K562 (cell line): ENCODE results near the gene MACROD2. TPM values are rescaled to one million over a fixed set of nuclear protein-coding genes. Genes with fewer than 3 reads are reported as not detected.

ENCODE experiments used
- ATAC-seq: fragments of 200-7000 bp; cut with Tn5 transposase; 3 replicates; pipeline ENCODE4 v1.9.1; 2020; ENCODE audit warnings: moderate library complexity
- BruUV-seq: library from RNA; stranded (reverse); fragments of 400-500 nt; replicated peaks from 2 replicates; lab custom pipeline; 2021; lab: Mats Ljungman, UMichigan
- CTCF ChIA-PET: fragments of 300-600 bp; formaldehyde crosslinking; extraction: SDS; loops from one replicate; lab custom pipeline; 2021; ENCODE audit warnings: low intra/inter-chr PET ratio; lab: Yijun Ruan, JAX
- POLR2A ChIA-PET: fragments of 300-600, 350-650 bp; sonication (Branson Sonifier 250); formaldehyde crosslinking; extraction: SDS; loops from one replicate; lab custom pipeline; 2021; ENCODE audit warnings: antibody characterized with exemption, inconsistent platforms; lab: Yijun Ruan, JAX
- DNase-seq, 4 experiments: peaks; one replicate each; pipeline versions ENCODE4 v3.0.0 to v3.0.0-alpha.2; 2011 to 2018; ENCODE audit warnings: low spot score in 3 of 4, mixed read lengths in 3 of 4; ENCODE audit errors: extremely low read depth in 1 of 4
- FAIRE-seq: peaks from 2 replicates; lab custom pipeline; 2011; peaks lifted over from hg19 to GRCh38; lab: Jason Lieb, UNC
- H2AFZ ChIP-seq: 2 replicates; pipeline ENCODE4 v1.6.0; 2011; ENCODE audit warnings: low read depth, low read length, control low read depth, inconsistent platforms
- H3K27ac ChIP-seq: fragments of 200-600 bp; 3 replicates; pipeline ENCODE4 v1.8.0; 2011; ENCODE audit warnings: low read depth, mild to moderate bottlenecking, control low read depth, inconsistent platforms, low read length, moderate library complexity, mixed read lengths; ENCODE audit errors: extremely low read depth
- H3K27me3 ChIP-seq, 2 experiments: fragments of 300-600 bp in 1 of 2; 2 replicates in 1 of 2; 3 replicates in 1 of 2; pipeline versions ENCODE4 v1.6.0 to v1.8.0; 2011; ENCODE audit warnings: inconsistent platforms in 2 of 2, low read length in 2 of 2, mild to moderate bottlenecking in 1 of 2, mixed read lengths in 1 of 2, moderate library complexity in 1 of 2; ENCODE audit not compliant: control insufficient read depth in 2 of 2, insufficient read depth in 2 of 2
- H3K36me3 ChIP-seq: fragments of 300-600 bp; 3 replicates; pipeline ENCODE4 v1.8.0; 2011; ENCODE audit warnings: mild to moderate bottlenecking, low read length, inconsistent platforms; ENCODE audit not compliant: control insufficient read depth, insufficient read depth
- H3K4me1 ChIP-seq, 2 experiments: fragments of 200-600 bp in 1 of 2; replicated peaks in 1 of 2; 2 replicates in 1 of 2; 3 replicates in 1 of 2; pipeline versions ENCODE4 v1.5.1 to v1.8.0; 2011; ENCODE audit warnings: inconsistent platforms in 2 of 2, low read length in 2 of 2, mild to moderate bottlenecking in 1 of 2, mixed read lengths in 1 of 2, moderate library complexity in 1 of 2; ENCODE audit not compliant: control insufficient read depth in 2 of 2, insufficient read depth in 2 of 2
- H3K4me2 ChIP-seq: 2 replicates; pipeline ENCODE4 v1.6.1; 2011; ENCODE audit warnings: low read length, control low read depth, inconsistent platforms, mixed read lengths; ENCODE audit not compliant: insufficient read depth
- H3K4me3 ChIP-seq: fragments of 200-600 bp; sonication (generic), shearing (Covaris generic); 2 replicates; pipeline ENCODE4 v1.5.1; 2016; ENCODE audit warnings: control low read depth, inconsistent platforms
- H3K79me2 ChIP-seq: fragments of 200-600 bp; 3 replicates; pipeline ENCODE4 v1.8.0; 2011; ENCODE audit warnings: low read length, inconsistent platforms; ENCODE audit not compliant: control insufficient read depth, insufficient read depth
- H3K9ac ChIP-seq, 2 experiments: 2 replicates each; pipeline versions ENCODE4 v1.6.0 to v1.6.1; 2011; ENCODE audit warnings: low read depth in 2 of 2, low read length in 2 of 2, control low read depth in 1 of 2, inconsistent platforms in 1 of 2, mild to moderate bottlenecking in 1 of 2, mixed read lengths in 1 of 2; ENCODE audit not compliant: insufficient read depth in 1 of 2
- H3K9me1 ChIP-seq: one replicate; pipeline ENCODE4 v1.6.0; 2011; ENCODE audit warnings: inconsistent platforms, mild to moderate bottlenecking, low read length, moderate library complexity; ENCODE audit not compliant: control insufficient read depth, insufficient read depth
- H3K9me3 ChIP-seq: replicated peaks from 2 replicates; pipeline ENCODE4 v1.5.1; 2011; ENCODE audit warnings: low read depth, low read length, inconsistent platforms; ENCODE audit not compliant: control insufficient read depth, insufficient read depth
- H4K20me1 ChIP-seq: replicated peaks from 2 replicates; pipeline ENCODE4 v1.6.1; 2011; ENCODE audit warnings: low read length, inconsistent platforms, mixed read lengths; ENCODE audit not compliant: control insufficient read depth, insufficient read depth
- CREBBP ChIP-seq: IDR thresholded peaks from one replicate; pipeline ENCODE4 v1.6.1; 2012; ENCODE audit warnings: low read depth, mild to moderate bottlenecking, control low read depth, inconsistent platforms, low read length
- ESRRB ChIP-seq: fragments of 250-450 bp; sonication (Bioruptor Pico); IDR thresholded peaks from 2 replicates; pipeline ENCODE4 v1.5.0; 2020; ENCODE audit warnings: mild to moderate bottlenecking, moderate library complexity, borderline replicate concordance
- GABPB1 ChIP-seq: sonication (generic); formaldehyde crosslinking; IDR thresholded peaks from 2 replicates; pipeline ENCODE4 v1.8.0; 2022; ENCODE audit warnings: mild to moderate bottlenecking, missing genetic modification reagents
- L3MBTL2 ChIP-seq: fragments of 450-650 bp; IDR thresholded peaks from 2 replicates; pipeline ENCODE4 v1.6.1; 2016; ENCODE audit warnings: mild to moderate bottlenecking, moderate library complexity
- NCOA1 ChIP-seq: fragments of 450-650 bp; IDR thresholded peaks from 2 replicates; pipeline ENCODE4 v1.6.1; 2016; ENCODE audit warnings: low read depth
- NUFIP1 ChIP-seq: fragments of 450-650 bp; IDR thresholded peaks from 2 replicates; pipeline ENCODE4 v1.6.1; 2018; ENCODE audit not compliant: partially characterized antibody
- PPARD ChIP-seq: fragments of 250-450 bp; sonication (Bioruptor Pico); IDR thresholded peaks from 2 replicates; pipeline ENCODE4 v1.8.0; 2022; ENCODE audit warnings: inconsistent platforms, mild to moderate bottlenecking, moderate library complexity
- SIX5 ChIP-seq, 2 experiments: IDR thresholded peaks; 2 replicates each; pipeline ENCODE4 v1.6.1; 2011; ENCODE audit warnings: low read length in 2 of 2, borderline replicate concordance in 1 of 2, low read depth in 1 of 2, mild to moderate bottlenecking in 1 of 2, moderate library complexity in 1 of 2; ENCODE audit not compliant: insufficient read depth in 1 of 2
- TFAM ChIP-seq: fragments of 250-450 bp; sonication (Bioruptor Pico); conservative IDR thresholded peaks from 2 replicates; pipeline ENCODE4 v1.5.0; 2021; ENCODE audit warnings: mild to moderate bottlenecking, moderate library complexity
- TSC22D4 ChIP-seq: fragments of 450-650 bp; IDR thresholded peaks from 2 replicates; pipeline ENCODE4 v1.6.1; 2016; ENCODE audit warnings: missing genetic modification characterization, missing biosample characterization, control low read depth
- WGBS: fragments of 100-300 bp; shearing (Covaris generic); methylation state at CpG from one replicate; pipeline ENCODE4 v1.1.6; 2016; ENCODE audit warnings: low coverage, mixed read lengths; ENCODE audit not compliant: insufficient coverage; ENCODE audit errors: missing lambda C conversion rate; 5-methylcytosine and 5-hydroxymethylcytosine counted together
- in situ Hi-C: fragments of 300-500 bp; cut with MboI; formaldehyde crosslinking; loops from 4 replicates; pipeline ENCODE4 v1.15.0; 2018; ENCODE audit warnings: inconsistent platforms, mixed read lengths
- intact Hi-C: fragments of 100-400 bp; cut with micrococcal nuclease; formaldehyde crosslinking; loops from 2 replicates; pipeline ENCODE4 v1.14.2; 2022
- polyA plus RNA-seq, 8 experiments: library from polyadenylated mRNA; depleted of rRNA in 4 of 8; stranded (reverse) in 5 of 8; unstranded in 3 of 8; fragments of >200 nt; fragmentation: Nextera tagmentation in 2 of 8; fragmentation: Illumina TruSeq in 1 of 8; extraction: Ambion mirVana in 2 of 8; extraction: Trizol in 1 of 8; gene quantifications; 2 replicates each; pipeline versions ENCODE4 v1.2.1 to v1.2.3, GENCODE V29; 2011 to 2014; ENCODE audit warnings: inconsistent platforms in 1 of 8, missing spikeins in 1 of 8
- total RNA-seq, 7 experiments: library from RNA; depleted of rRNA in 6 of 7; stranded (reverse); fragments of >200 nt in 6 of 7; fragmentation: Illumina TruSeq in 2 of 7; extraction: Trizol in 2 of 7; gene quantifications; 2 replicates each; pipeline versions ENCODE4 v1.2.1 to v1.2.3, GENCODE V29; 2011 to 2021; ENCODE audit warnings: low replicate concordance in 1 of 7
- TF ChIP-seq, protein P1 (sequence below): sonication (generic); formaldehyde crosslinking; IDR thresholded peaks from 2 replicates; pipeline ENCODE4 v1.8.0; 2022; ENCODE audit warnings: mild to moderate bottlenecking, missing genetic modification reagents
- TF ChIP-seq, protein P2 (sequence below): fragments of 250-450 bp; sonication (Bioruptor Pico); IDR thresholded peaks from 2 replicates; pipeline ENCODE4 v1.9.0; 2021; ENCODE audit warnings: mild to moderate bottlenecking, inconsistent platforms

MACROD2 gene
- total and polyA plus RNA-seq, 9 of the 15 experiments (the other 6 are each of a cell fraction or from before 2014, with no cell fraction given), result not detected

DNA sequence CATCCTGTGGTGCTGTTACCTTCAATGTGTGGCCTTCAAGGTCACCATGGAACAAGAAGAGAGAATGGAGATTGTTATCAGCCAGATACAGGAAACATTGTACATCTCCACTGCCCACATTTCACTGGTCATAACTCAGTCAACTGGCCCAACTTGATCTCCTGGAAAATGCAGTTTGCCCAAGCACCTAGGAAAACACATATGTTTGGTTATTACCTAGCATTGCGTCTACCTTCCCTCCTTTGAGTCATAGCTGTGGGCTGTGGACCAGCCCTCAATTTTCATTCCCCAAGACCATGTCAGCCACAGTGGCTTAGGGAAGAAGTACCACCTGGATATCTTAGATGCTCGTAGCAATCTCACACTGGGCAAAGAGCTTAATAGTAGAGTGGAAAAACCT lies 2064.5 kb downstream of the MACROD2 start (continued):
- TF ChIP-seq, protein P1, sequence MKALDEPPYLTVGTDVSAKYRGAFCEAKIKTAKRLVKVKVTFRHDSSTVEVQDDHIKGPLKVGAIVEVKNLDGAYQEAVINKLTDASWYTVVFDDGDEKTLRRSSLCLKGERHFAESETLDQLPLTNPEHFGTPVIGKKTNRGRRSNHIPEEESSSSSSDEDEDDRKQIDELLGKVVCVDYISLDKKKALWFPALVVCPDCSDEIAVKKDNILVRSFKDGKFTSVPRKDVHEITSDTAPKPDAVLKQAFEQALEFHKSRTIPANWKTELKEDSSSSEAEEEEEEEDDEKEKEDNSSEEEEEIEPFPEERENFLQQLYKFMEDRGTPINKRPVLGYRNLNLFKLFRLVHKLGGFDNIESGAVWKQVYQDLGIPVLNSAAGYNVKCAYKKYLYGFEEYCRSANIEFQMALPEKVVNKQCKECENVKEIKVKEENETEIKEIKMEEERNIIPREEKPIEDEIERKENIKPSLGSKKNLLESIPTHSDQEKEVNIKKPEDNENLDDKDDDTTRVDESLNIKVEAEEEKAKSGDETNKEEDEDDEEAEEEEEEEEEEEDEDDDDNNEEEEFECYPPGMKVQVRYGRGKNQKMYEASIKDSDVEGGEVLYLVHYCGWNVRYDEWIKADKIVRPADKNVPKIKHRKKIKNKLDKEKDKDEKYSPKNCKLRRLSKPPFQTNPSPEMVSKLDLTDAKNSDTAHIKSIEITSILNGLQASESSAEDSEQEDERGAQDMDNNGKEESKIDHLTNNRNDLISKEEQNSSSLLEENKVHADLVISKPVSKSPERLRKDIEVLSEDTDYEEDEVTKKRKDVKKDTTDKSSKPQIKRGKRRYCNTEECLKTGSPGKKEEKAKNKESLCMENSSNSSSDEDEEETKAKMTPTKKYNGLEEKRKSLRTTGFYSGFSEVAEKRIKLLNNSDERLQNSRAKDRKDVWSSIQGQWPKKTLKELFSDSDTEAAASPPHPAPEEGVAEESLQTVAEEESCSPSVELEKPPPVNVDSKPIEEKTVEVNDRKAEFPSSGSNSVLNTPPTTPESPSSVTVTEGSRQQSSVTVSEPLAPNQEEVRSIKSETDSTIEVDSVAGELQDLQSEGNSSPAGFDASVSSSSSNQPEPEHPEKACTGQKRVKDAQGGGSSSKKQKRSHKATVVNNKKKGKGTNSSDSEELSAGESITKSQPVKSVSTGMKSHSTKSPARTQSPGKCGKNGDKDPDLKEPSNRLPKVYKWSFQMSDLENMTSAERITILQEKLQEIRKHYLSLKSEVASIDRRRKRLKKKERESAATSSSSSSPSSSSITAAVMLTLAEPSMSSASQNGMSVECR (CRISPR knock-in tag), result no peak
- TF ChIP-seq, all 486 proteins: peak for 0

DNA sequence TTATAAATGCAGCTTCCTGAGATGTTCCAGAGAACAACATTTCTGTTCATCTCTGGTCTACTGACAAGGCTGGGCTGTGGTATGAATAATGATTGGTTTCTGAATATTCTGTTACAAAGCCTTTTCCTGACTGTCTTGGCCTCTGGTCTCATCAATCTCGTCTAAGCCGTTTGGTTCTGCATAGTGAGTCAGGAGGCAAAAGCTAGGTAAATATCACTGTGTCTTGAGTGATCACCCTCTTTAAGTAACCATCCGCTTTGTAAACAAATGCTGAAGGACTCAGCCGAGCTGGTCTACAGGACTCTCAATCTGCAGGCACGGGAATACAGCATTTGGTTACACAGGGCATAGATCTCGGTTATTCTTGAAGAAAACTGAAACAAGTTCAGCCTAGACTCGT lies 2066.0 kb downstream of the MACROD2 start:
- ATAC-seq, result no peak
- Histone ChIP-seq H2AFZ (no peak overlapping the region), H4K20me1 (no peaks in the 10 kb centered on the region), H3K36me3 (no peaks in the 10 kb centered on the region), H3K4me1 (no peaks in the 10 kb centered on the region), H3K9me1 (no peaks in the 10 kb centered on the region), H3K27ac (no peak overlapping the region), H3K79me2 (no peaks in the 10 kb centered on the region), H3K4me2 (no peak overlapping the region), H3K27me3 (no peaks in the 10 kb centered on the region), H3K9me3 (no peaks in the 10 kb centered on the region), H3K9ac (no peak overlapping the region), H3K4me3 (no peak overlapping the region)
- BruUV-seq, result no TSS peak
- WGBS, result 0% methylated on average over 6 of the region's 7 CpGs
- no peak for FAIRE-seq
- no peak for DNase-seq
- in situ Hi-C loops (no loop called here), intact Hi-C loops (no loop called here)
- ChIA-PET CTCF (no interaction called here), POLR2A (no interaction called here)
- TF ChIP-seq NUFIP1, result no peak
- TF ChIP-seq, protein P2, sequence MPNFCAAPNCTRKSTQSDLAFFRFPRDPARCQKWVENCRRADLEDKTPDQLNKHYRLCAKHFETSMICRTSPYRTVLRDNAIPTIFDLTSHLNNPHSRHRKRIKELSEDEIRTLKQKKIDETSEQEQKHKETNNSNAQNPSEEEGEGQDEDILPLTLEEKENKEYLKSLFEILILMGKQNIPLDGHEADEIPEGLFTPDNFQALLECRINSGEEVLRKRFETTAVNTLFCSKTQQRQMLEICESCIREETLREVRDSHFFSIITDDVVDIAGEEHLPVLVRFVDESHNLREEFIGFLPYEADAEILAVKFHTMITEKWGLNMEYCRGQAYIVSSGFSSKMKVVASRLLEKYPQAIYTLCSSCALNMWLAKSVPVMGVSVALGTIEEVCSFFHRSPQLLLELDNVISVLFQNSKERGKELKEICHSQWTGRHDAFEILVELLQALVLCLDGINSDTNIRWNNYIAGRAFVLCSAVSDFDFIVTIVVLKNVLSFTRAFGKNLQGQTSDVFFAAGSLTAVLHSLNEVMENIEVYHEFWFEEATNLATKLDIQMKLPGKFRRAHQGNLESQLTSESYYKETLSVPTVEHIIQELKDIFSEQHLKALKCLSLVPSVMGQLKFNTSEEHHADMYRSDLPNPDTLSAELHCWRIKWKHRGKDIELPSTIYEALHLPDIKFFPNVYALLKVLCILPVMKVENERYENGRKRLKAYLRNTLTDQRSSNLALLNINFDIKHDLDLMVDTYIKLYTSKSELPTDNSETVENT (CRISPR knock-in tag), result no peak
- TF ChIP-seq TFAM (CRISPR knock-in tag), result no peak
- no peak for TF ChIP-seq CREBBP
- TF ChIP-seq SIX5 (IDR thresholded peaks at IDR 0.05; ENCODE audit: borderline replicate concordance in 1 of 2, insufficient read depth in 1 of 2, low read depth in 1 of 2, low read length in 2 of 2), result no peak
- no peak for TF ChIP-seq PPARD (CRISPR knock-in tag)
- TF ChIP-seq TSC22D4, result no peak
- TF ChIP-seq ESRRB, result no peak
- no peak for TF ChIP-seq GABPB1 (CRISPR knock-in tag)
- no peak for TF ChIP-seq NCOA1
- no peak for TF ChIP-seq L3MBTL2
